ENCODE measurements around the gene TP53TG5. TPM values are rescaled to one million over a fixed set of nuclear protein-coding genes. Genes with fewer than 3 reads are reported as not detected.

The TP53TG5 gene
- total and polyA plus RNA-seq, 10 of the 15 experiments (the other 5 are each of a cell fraction or from before 2014, with no cell fraction given): 0.24 TPM; not detected in 9

GRCh38 chr20:45374966-45375365 lies 3.2 kb downstream of the TP53TG5 start (continued):
- TF ChIP-seq E4F1 (IDR thresholded peaks at IDR 0.05; ENCODE audit: borderline replicate concordance, partially characterized antibody): no peak
- no peak for TF ChIP-seq RELA (IDR thresholded peaks at IDR 0.05; ENCODE audit: borderline replicate concordance, partially characterized antibody)

GRCh38 chr20:45374101-45374467 lies 4.0 kb downstream of the TP53TG5 start:
- no peak overlapping the region for H2AFZ ChIP-seq (ENCODE audit: control insufficient read depth, low read depth, low read length)
- H3K27ac ChIP-seq (ENCODE audit: control insufficient read depth, insufficient read depth): no peak overlapping the region
- RAD21 ChIA-PET (ENCODE audit: unreplicated experiment): interaction anchor here (0.7 to 17.6 kb wide), 16 partner anchors 11 to 397 kb away, joined by 3 to 394 read pairs (median 8); partner anchors contain the start of genes PIGT and SYS1
- FAIRE-seq: no peak
- no peaks in the 10 kb centered on the region for H4K20me1 ChIP-seq (ENCODE audit: control insufficient read depth, insufficient read depth)
- POLR2A ChIA-PET: interaction anchor here (0.7 to 2.5 kb wide), 5 partner anchors 12 to 63 kb away, joined by 3 to 8 read pairs (median 4); partner anchors contain the start of genes PIGT and SYS1
- no TSS peak for BruUV-seq (replicated peaks)
- DNase-seq (ENCODE audit: low read depth, low spot score): no peak
- TF ChIP-seq SRF (IDR thresholded peaks at IDR 0.05; ENCODE audit: low read depth in 2 of 2, low read length in 2 of 2) (0 out of 4 replicates have a peak, but pooled peaks of 1 of the 2 experiments have one; percentile 14), E2F8 (IDR thresholded peaks at IDR 0.05; ENCODE audit: low read depth, partially characterized antibody) (no peak)
- no peaks in the 10 kb centered on the region for H3K79me2 ChIP-seq (ENCODE audit: control insufficient read depth, insufficient read depth, low read length)
- peaks cover 10% of the 10 kb centered on the region for H3K4me1 ChIP-seq (ENCODE audit: control insufficient read depth, insufficient read depth, low read length)
- SMC1A ChIA-PET (ENCODE audit: uncharacterized antibody, unreplicated experiment): interaction anchor here (0.6 to 19.8 kb wide), 20 partner anchors 11 to 536 kb away, joined by 3 to 440 read pairs (median 4); partner anchors contain the start of genes PIGT, SYS1 and WFDC10A
- no peak overlapping the region for H3K4me2 ChIP-seq (ENCODE audit: control insufficient read depth, insufficient read depth)
- 48% methylated on average over 9 of the region's 9 CpGs for WGBS (ENCODE audit: insufficient coverage, insufficient replicate concordance, low lambda C conversion rate, missing lambda C conversion rate)
- intact Hi-C loops (cut with micrococcal nuclease; ENCODE audit: unreplicated experiment) (loop anchor here (1.0 kb wide), 1 partner anchor 63 kb away; no protein-coding TSS in a partner anchor), in situ Hi-C loops (cut with MboI) (loop anchor here (5.0 kb wide), 1 partner anchor 63 kb away; no protein-coding TSS in a partner anchor)
- H3K9me3 ChIP-seq (replicated peaks; ENCODE audit: control insufficient read depth, insufficient read depth, low read length): no peaks in the 10 kb centered on the region
- no peak overlapping the region for H3K4me3 ChIP-seq
- no peaks in the 10 kb centered on the region for H3K36me3 ChIP-seq (ENCODE audit: control insufficient read depth in 2 of 2, insufficient read depth in 2 of 2, low read length in 1 of 2)
- H3K9ac ChIP-seq (ENCODE audit: control insufficient read depth, insufficient read depth, low read length): no peak overlapping the region
- CTCF ChIA-PET: interaction anchor here (0.6 to 19.4 kb wide), 30 partner anchors 12 to 464 kb away, joined by 3 to 685 read pairs (median 5); partner anchors contain the start of genes PABPC1L, PIGT and SYS1
- H3K27me3 ChIP-seq (replicated peaks in 1 of 2; ENCODE audit: control insufficient read depth in 2 of 2, insufficient read depth in 2 of 2, low read length in 1 of 2): no peaks in the 10 kb centered on the region
- no peak for ATAC-seq

All from GM12878 (cell line).